GM19328 (cell line): ENCODE data around the gene NETO2.
"Not testable (repeated sequence)": the region's sequence is repeated elsewhere in the genome, so short reads cannot be mapped to it uniquely, and the experiment has no call there.

Source experiments
- ATAC-seq: cut with Tn5 transposase; IDR thresholded peaks from one replicate; pipeline ENCODE4 v1.9.1; 2021; ENCODE audit warnings: mild to moderate bottlenecking, moderate library complexity; ENCODE audit not compliant: unreplicated experiment

Gene NETO2

DNA sequence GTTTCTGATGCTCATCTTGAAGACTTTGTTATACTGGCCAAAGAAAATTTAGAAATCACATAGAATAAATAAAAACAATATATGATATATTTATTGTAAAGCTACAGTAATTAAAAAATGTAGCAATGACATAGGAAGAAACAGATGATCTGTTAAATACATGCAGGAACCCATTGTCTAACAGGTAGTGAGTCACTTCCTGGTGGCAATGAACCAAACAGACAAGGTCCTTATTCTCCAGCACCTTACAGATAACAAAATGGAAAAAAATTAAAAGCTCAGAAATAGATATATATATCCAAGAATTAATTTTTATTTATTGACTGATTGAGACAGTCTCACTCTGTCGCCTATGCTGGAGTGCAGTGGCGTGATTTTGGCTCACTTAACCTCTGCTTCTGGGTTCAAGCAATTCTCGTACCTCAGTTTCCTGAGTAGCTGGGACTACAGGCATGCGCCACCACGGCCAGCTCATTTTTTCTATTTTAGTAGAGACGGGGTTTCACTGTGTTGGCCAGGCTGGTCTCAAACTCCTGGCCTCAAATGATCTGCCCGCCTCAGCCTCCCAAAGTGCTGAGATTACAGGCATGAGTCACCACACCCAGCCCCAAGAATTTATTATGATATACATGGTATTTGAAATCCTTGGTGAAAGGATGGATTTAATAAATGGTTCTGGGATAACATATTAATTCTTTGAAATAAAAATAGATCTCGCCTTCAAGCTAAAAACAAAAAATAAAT lies 7.5 kb downstream of the NETO2 start:
- ATAC-seq = no peak

DNA sequence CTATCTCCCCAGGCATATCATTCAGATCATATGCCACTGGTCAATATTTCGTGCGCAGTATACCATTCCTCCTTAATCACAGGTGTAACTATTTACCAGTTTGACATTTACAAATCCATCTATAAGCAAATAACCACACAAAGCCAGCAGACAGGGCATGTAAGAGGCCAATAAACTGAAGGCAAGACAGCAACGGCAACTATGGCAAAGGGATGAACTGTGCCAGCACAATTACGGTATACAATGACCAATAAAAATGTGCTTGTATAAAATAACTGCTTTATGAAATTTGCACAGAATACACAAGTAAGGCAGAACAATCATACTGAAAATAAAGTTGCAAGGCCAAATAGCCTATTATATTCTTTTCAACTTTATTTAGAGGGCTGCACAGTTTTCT lies 9.2 kb downstream of the NETO2 start:
- no peak for ATAC-seq

- no peak for ATAC-seq
Observed at GRCh38 chr16:47132308-47132707, 11.4 kb downstream of the NETO2 start.

- no peak for ATAC-seq
Observed at GRCh38 chr16:47129755-47130435, 13.8 kb downstream of the NETO2 start.

GRCh38 chr16:47127541-47127940 lies 16.2 kb downstream of the NETO2 start:
- ATAC-seq = no peak

- ATAC-seq = no peak
Observed at GRCh38 chr16:47125757-47126156, 18.0 kb downstream of the NETO2 start.

DNA sequence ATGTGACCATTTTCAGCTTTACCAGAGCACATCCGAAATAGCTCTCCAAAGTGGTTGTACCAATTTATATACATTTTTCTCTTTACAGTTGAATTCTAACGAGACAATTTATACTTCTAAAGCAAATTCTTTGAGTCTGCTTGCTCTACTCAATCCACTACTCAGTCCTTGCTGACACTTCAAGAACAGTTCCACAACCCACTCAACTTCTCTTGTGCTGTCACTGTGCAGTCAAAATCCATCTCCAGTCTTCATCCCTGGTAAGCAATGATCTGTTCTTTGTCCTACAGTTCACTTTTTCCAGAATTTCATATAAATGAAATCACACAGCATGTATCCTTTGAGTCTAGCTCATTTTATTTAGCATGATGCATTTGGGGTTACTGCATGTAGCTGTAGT lies 30.6 kb downstream of the NETO2 start:
- no peak for ATAC-seq

DNA sequence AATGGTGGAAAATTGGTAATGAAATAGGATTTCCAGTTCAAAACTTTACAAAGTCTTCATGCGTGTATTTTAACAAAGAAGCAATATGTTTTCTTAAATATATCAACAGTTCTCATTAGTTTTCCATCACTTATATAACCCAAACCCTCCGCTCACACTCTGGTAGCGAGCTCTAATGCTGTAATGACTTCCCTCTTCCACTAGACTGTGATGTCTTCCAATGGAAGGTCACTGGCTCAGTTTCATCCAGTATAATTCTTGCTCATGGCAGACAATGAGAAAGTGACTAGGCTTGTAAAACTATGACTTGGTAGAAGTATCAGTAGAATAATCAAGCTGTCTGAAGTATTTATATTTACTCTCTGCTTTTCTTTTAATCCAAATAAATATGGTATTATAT lies 32.8 kb downstream of the NETO2 start:
- no peak for ATAC-seq

DNA sequence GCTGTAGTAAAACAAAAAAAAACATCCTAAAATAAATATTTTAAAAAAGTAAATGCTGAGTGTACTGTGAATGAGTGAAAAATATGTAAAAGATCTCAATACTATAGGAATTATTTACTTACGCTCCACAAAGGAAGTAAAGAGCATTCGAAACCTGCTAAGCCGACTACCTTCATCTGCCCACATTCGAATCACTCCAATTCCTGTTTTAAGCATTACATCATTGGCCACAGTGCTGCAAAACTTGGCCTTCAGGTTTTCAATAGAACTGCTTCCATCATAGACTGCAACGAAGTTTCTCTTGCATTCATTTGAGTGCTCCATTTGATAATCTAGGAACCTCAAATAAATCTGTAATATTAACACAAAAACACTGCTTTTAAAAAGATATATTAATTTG lies 34.4 kb downstream of the NETO2 start:
- no peak for ATAC-seq

GRCh38 chr16:47102921-47103320 lies 40.8 kb downstream of the NETO2 start:
- not testable (repeated sequence) for ATAC-seq

DNA sequence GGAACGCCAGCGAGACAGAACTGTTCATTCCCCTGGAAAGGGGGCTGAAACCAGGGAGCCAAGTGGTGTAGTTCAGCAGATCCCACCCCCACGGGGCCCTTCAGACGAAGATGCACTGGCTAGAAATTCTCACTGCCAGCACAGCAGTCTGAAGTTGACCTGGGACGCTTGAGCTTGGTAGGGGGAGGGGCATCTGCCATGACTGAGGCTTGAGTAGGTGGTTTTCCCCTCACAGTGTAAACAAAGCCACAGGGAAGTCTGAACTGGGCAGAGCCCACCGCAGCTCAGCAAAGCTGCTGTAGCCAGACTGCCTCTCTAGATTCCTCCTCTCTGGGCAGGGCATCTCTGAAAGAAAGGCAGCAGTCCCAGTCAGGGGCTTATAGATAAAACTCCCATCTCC lies 46.6 kb downstream of the NETO2 start:
- not testable (repeated sequence) for ATAC-seq

DNA sequence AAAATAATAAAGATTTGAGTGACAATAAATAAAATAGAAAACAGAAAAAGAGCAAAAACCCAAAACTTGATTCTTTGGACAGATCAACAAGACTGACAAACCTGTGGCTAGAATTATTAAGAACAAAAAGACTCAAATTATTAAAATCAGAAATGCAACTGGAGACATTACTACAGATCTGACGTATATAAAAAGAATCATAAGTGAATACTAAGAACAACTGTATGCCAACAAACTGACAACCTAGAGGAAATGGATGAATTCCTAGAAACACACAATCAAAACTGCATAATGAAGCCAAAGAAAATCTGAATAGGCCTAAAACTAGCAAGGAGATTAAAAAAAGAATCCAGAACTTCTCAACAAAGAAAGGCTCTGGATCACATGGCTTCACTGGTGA lies 47.4 kb downstream of the NETO2 start:
- ATAC-seq = no peak

DNA sequence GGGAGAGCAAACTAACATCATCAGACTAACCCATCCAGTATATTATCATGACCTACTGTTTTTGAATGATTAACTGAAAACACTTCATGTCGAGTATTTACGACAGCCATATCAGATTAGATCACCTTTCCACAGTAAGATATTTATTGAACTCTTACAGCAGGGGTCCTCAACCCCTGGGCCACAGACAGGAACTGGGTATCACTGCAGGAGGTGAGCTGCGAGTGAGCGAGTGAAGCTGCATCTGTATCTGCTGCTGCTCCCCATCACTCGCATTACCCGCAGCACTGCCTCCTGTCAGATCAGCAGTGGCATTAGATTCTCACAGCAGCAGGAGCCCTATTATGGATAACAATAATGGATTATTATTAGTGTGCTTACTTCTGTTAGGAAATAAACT lies 59.5 kb downstream of the NETO2 start:
- ATAC-seq = no peak

DNA sequence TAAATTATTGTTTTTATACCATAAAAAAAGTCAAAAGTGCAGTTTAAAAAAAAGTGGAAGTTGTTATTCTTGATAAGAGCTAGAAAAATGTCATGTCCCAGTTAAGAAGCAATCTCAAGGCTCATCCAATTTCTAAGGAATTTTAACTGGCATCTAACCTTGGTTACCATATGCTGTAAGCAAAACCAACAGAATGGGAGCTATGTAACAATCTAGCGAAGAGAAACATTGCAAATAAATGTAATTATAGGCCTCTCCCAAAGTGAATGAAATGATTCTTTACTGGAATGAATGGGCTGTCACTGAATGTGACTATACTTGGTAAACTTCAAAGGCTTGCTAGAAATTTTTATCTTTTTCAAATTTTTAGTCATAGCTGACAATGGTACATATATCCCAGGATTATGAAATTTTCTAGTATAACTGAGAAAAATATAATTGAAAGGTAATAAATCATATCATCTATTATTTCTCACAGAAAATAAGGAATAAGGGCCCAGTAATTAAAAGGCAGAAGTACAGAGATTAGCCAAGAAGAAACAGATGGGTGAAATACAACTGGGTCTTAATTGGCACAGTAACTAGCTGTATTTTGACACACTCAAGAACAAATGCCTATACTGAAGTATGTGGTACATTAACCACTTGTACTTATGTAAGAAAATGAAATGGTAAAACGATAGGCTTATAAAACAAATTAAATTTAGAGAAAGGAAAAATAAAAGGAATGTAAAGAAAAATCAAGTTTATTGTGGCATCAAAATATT lies 61.5 kb downstream of the NETO2 start:
- ATAC-seq = no peak

GRCh38 chr16:47081115-47081514 lies 62.6 kb downstream of the NETO2 start:
- ATAC-seq = no peak

GRCh38 chr16:47079860-47080259 lies 63.9 kb downstream of the NETO2 start:
- ATAC-seq = no peak

DNA sequence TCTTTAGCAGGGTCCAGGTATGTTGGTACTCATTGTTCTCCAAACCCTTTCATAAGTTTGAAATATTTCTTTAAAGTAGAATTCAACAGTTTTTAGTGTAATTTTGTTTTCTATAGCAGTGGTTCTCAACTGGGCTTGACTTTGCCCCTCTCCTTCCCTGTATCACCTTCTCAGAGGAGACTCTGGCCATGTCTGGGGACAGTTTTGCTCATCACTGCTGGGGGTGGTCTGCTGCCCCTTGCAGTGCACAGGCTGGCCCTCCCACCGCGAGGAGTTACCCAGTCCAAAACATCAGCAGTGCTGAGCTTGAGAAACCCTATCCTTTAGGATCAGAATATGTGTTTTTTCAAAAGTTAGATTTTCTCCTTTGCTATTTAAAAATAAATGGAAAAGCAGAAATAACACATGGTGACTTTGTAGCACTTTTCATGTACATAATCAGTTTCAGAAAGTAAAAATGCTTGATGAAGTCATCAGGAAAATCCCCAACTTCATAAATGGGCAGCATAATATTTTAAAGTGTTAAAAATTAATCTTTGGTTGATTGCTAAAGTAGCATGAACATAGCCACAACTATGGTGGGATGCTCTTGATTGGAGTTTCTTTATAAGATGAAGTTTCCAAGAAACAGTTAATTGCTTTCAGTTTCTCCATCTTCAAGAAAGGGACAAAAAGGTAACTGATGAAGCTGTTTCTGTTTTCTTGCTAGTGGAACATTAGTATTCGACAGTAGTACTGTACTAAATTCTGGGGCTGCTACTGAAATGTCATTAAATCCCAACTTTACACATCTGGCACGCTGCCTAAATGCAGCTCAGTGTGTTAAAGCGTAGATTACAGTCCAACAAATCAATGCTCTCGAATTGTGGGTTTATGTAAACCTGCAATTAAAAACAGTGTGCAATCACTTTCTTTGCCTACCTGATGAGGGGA lies 70.3 kb downstream of the NETO2 start:
- ATAC-seq = no peak

- ATAC-seq = no peak
Observed at GRCh38 chr16:47072158-47072557, 71.6 kb downstream of the NETO2 start.

- no peak for ATAC-seq
Observed at GRCh38 chr16:47069841-47070584, 73.7 kb downstream of the NETO2 start.

GRCh38 chr16:47069313-47069712 lies 74.4 kb downstream of the NETO2 start:
- no peak for ATAC-seq
